Activated B cell treated with CpG ODN at 0.5 μM for 24 hours (primary cell): ENCODE data around the gene RSPH6A. TPM values are rescaled to one million over a fixed set of nuclear protein-coding genes. Genes with fewer than 3 reads are reported as not detected.

Experiments used
- ATAC-seq: fragments of 200-7000 bp; cut with Tn5 transposase; one replicate; pipeline ENCODE4 v1.10.0; 2021; ENCODE audit warnings: low read depth, mild to moderate bottlenecking, moderate library complexity
- CTCF ChIA-PET: fragments of 350-600 bp; sonication (Branson Sonifier 250); formaldehyde crosslinking; loops from one replicate; lab custom pipeline; 2021; ENCODE audit warnings: antibody characterized with exemption; lab: Charles Lee
- POLR2A ChIA-PET: fragments of 350-600 bp; sonication (Branson Sonifier 250); formaldehyde crosslinking; loops from one replicate; lab custom pipeline; 2021; ENCODE audit warnings: antibody characterized with exemption; lab: Charles Lee
- DNase-seq: peaks from one replicate; pipeline ENCODE4 v3.0.0; 2022
- H3K27ac Mint-ChIP-seq: one replicate; pipeline ENCODE4 v1.8.0; 2020; ENCODE audit warnings: mixed read lengths
- H3K27me3 Mint-ChIP-seq: one replicate; pipeline ENCODE4 v1.8.0; 2021; ENCODE audit warnings: mixed read lengths
- H3K36me3 Mint-ChIP-seq: one replicate; pipeline ENCODE4 v1.8.0; 2021; ENCODE audit warnings: low read depth, mixed read lengths
- H3K4me1 Mint-ChIP-seq: one replicate; pipeline ENCODE4 v1.8.0; 2021; ENCODE audit warnings: mixed read lengths
- H3K4me3 Mint-ChIP-seq: one replicate; pipeline ENCODE4 v1.8.0; 2020; ENCODE audit warnings: mild to moderate bottlenecking, mixed read lengths
- H3K9me3 Mint-ChIP-seq: one replicate; pipeline ENCODE4 v1.8.0; 2020; ENCODE audit warnings: mixed read lengths
- intact Hi-C: fragments of 100-400 bp; cut with micrococcal nuclease; formaldehyde crosslinking; loops from one replicate; pipeline ENCODE4 v1.15.1; 2024
- total RNA-seq: library from RNA; stranded (reverse); gene quantifications from 2 replicates; pipeline ENCODE4 v1.2.3, GENCODE V29; 2022
- TF ChIP-seq, protein P1 (sequence below): fragments of 200-600 bp; IDR thresholded peaks from one replicate; pipeline ENCODE4 v1.8.0; 2022; ENCODE audit warnings: antibody characterized with exemption, mild to moderate bottlenecking

The RSPH6A gene
- total RNA-seq, 1 donor from 2014 or later: 0.51 TPM

DNA sequence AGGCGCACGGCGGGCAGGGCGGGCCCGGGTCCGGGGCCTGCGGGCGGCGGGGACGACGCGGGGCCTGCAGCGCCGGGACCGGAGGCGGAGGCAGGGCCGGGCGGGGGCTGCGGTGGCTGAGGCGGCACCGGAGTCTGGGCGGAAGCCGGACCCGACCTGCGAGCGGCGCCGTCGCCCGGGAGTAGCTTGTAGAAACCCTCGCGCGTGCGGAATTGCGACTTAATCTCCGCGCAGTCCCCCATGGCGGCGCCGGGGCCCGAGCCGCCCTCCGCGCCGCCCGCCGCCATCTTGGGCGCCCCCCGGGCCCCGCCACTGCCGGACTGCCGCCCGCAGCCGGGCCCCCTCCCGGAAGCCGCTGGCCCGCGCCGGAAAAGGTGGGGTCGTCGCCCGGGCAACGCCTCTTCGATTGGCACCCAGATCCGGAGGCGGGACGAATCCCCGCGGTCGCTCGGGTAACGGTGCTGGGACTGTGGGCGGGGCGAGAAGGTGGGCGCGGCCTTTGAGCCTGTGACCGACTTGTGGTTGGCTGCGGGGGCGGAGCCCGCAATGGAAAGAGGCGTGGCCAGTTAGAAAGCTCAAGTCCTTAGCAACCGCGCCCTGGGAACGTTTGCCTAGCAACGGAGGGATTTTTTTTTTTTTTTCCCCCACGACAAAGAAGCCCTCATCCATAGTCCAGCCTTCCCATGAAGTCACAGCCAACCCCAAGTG lies 22.5 kb downstream of the RSPH6A start, which contains the start of gene DMWD:
DMWD (minus strand) TSS at position 376 of the 708 bp plus-strand sequence; CDS start at position 287, 89 bp downstream.
- Mint-ChIP-seq H3K27me3 (peaks cover 5% of the 10 kb centered on the region), H3K27ac (peak within 1 kb of the TSS; percentile 76), H3K9me3 (no peaks in the 10 kb centered on the region), H3K36me3 (peaks cover 27% of the 10 kb centered on the region), H3K4me3 (peak within 1 kb of the TSS; percentile 88), H3K4me1 (peaks cover 27% of the 10 kb centered on the region)
- DNase-seq: peak; percentile 100
- ChIA-PET POLR2A (interaction anchor here (0.6 to 4.5 kb wide), 15 partner anchors 10 to 1556 kb away, joined by 3 to 46 read pairs (median 3); partner anchors contain the start of genes DHX34, FBXO46, QPCTL and SIX5), CTCF (interaction anchor here (1.3 to 1.4 kb wide), 2 partner anchors 22 to 100 kb away, joined by 3 to 5 read pairs; partner anchors contain the start of gene QPCTL)
- TF ChIP-seq, protein P1, sequence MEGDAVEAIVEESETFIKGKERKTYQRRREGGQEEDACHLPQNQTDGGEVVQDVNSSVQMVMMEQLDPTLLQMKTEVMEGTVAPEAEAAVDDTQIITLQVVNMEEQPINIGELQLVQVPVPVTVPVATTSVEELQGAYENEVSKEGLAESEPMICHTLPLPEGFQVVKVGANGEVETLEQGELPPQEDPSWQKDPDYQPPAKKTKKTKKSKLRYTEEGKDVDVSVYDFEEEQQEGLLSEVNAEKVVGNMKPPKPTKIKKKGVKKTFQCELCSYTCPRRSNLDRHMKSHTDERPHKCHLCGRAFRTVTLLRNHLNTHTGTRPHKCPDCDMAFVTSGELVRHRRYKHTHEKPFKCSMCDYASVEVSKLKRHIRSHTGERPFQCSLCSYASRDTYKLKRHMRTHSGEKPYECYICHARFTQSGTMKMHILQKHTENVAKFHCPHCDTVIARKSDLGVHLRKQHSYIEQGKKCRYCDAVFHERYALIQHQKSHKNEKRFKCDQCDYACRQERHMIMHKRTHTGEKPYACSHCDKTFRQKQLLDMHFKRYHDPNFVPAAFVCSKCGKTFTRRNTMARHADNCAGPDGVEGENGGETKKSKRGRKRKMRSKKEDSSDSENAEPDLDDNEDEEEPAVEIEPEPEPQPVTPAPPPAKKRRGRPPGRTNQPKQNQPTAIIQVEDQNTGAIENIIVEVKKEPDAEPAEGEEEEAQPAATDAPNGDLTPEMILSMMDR: no peak
- peak; percentile 96 for ATAC-seq
- intact Hi-C loops: loop anchor here (1.0 to 5.0 kb wide), 6 partner anchors 13 to 100 kb away; partner anchors contain the start of genes FBXO46, QPCTL, SNRPD2 and SYMPK

GRCh38 chr19:45791744-45792469 lies 23.2 kb downstream of the RSPH6A start:
- Mint-ChIP-seq H3K27me3 (peaks cover 5% of the 10 kb centered on the region), H3K9me3 (no peaks in the 10 kb centered on the region), H3K36me3 (peaks cover 34% of the 10 kb centered on the region), H3K27ac (peak overlapping the region; percentile 76), H3K4me1 (peaks cover 27% of the 10 kb centered on the region), H3K4me3 (peak overlapping the region; percentile 88)
- TF ChIP-seq, protein P1: no peak
- POLR2A ChIA-PET: interaction anchor here (0.5 to 4.5 kb wide), 7 partner anchors 9 to 377 kb away, joined by 3 to 46 read pairs (median 4); partner anchors contain the start of genes FBXO46, SIX5 and SYMPK
- CTCF ChIA-PET: interaction anchor here (1.3 to 1.4 kb wide), 2 partner anchors 21 to 99 kb away, joined by 3 to 5 read pairs; partner anchors contain the start of gene QPCTL
- DNase-seq (no peak), ATAC-seq (no peak)
- intact Hi-C loops: loop anchor here (1.0 to 5.0 kb wide), 4 partner anchors 13 to 100 kb away; partner anchors contain the start of genes FBXO46, QPCTL, SNRPD2 and SYMPK

GRCh38 chr19:45790942-45791341 lies 24.2 kb downstream of the RSPH6A start:
- peak overlapping the region; percentile 13 for H3K27ac Mint-ChIP-seq

GRCh38 chr19:45789035-45789786 lies 25.9 kb downstream of the RSPH6A start:
- Mint-ChIP-seq H3K27me3 (no peaks in the 10 kb centered on the region), H3K27ac (no peak overlapping the region), H3K4me3 (no peak overlapping the region), H3K4me1 (peaks cover 27% of the 10 kb centered on the region), H3K9me3 (no peaks in the 10 kb centered on the region), H3K36me3 (peaks cover 45% of the 10 kb centered on the region)
- CTCF ChIA-PET: interaction anchor here (0.9 kb wide), 1 partner anchor 20 kb away, joined by 3 read pairs; the partner anchor contains the start of gene SIX5
- intact Hi-C loops: no loop called here
- TF ChIP-seq, protein P1: no peak
- no peak for ATAC-seq
- POLR2A ChIA-PET: interaction anchor here (0.6 to 0.9 kb wide), 3 partner anchors 19 to 79 kb away, joined by 3 to 5 read pairs (median 5); no protein-coding TSS in a partner anchor
- no peak for DNase-seq

More at GRCh38 chr19:45790942-45791341, 24.2 kb downstream of the RSPH6A start:
- intact Hi-C loops: loop anchor here (5.0 kb wide), 1 partner anchor 99 kb away; the partner anchor contains the start of genes QPCTL and SNRPD2
- ATAC-seq (no peak), DNase-seq (no peak)
- Mint-ChIP-seq H3K9me3 (no peaks in the 10 kb centered on the region), H3K36me3 (peaks cover 42% of the 10 kb centered on the region), H3K4me3 (peak overlapping the region; percentile 88), H3K27me3 (peaks cover 1% of the 10 kb centered on the region), H3K4me1 (peaks cover 27% of the 10 kb centered on the region)
- TF ChIP-seq, protein P1: no peak
- ChIA-PET CTCF (no interaction called here), POLR2A (interaction anchor here (1.1 to 4.5 kb wide), 2 partner anchors 21 to 74 kb away, joined by 8 to 46 read pairs; partner anchors contain the start of gene SIX5)
